OCI-LY3 (cell line): Measurements from ENCODE around the gene PML.

ENCODE experiments used
- H2AFZ ChIP-seq: fragments of 200-600, 300-600 bp; shearing (Covaris generic); 2 replicates; pipeline ENCODE4 v1.6.0; 2014; ENCODE audit warnings: antibody characterized with exemption, low read depth, low read length
- H3K27ac ChIP-seq: fragments of 200-600, 300-600 bp; sonication (generic); 2 replicates; pipeline ENCODE4 v1.5.1; 2014; ENCODE audit warnings: mild to moderate bottlenecking, low read length, moderate library complexity, mixed read lengths
- H3K27me3 ChIP-seq: fragments of 200-600, 300-600 bp; sonication (generic); 2 replicates; pipeline ENCODE4 v1.6.1; 2014; ENCODE audit warnings: low read depth, low read length, mixed read lengths
- H3K36me3 ChIP-seq: fragments of 200-600, 300-600 bp; sonication (generic); replicated peaks from 2 replicates; pipeline ENCODE3; 2014; ENCODE audit warnings: low read depth, low read length, mixed read lengths
- H3K4me1 ChIP-seq: fragments of 300-600, 200-600 bp; sonication (generic); 2 replicates; pipeline ENCODE4 v1.6.1; 2014; ENCODE audit warnings: low read length, mixed read lengths
- H3K4me2 ChIP-seq: fragments of 200-600, 300-600 bp; sonication (generic); 2 replicates; pipeline ENCODE4 v1.6.1; 2014; ENCODE audit warnings: low read length, mixed read lengths
- H3K4me3 ChIP-seq: fragments of 300-600, 200-600 bp; sonication (generic); 2 replicates; pipeline ENCODE4 v1.5.1; 2014; ENCODE audit warnings: antibody characterized with exemption, mild to moderate bottlenecking, low read length, moderate library complexity
- H3K79me2 ChIP-seq: fragments of 300-600, 200-600 bp; shearing (Covaris generic); 2 replicates; pipeline ENCODE4 v1.6.1; 2014; ENCODE audit warnings: mild to moderate bottlenecking, low read length, mixed read lengths
- H3K9ac ChIP-seq: fragments of 300-600, 200-600 bp; shearing (Covaris generic); 2 replicates; pipeline ENCODE4 v1.6.0; 2014; ENCODE audit warnings: mild to moderate bottlenecking, low read length, moderate library complexity
- H3K9me3 ChIP-seq: fragments of 200-600, 300-600 bp; shearing (Covaris generic); 2 replicates; pipeline ENCODE4 v1.6.1; 2014; ENCODE audit warnings: low read length, mixed read lengths; ENCODE audit not compliant: insufficient read depth
- H4K20me1 ChIP-seq: fragments of 200-600, 300-600 bp; sonication (generic); 2 replicates; pipeline ENCODE4 v1.6.1; 2016; ENCODE audit warnings: low read length, mixed read lengths; ENCODE audit not compliant: insufficient read depth
- CTCF ChIP-seq: fragments of 200-600, 300-600 bp; sonication (generic); IDR thresholded peaks from 2 replicates; pipeline ENCODE4 v1.5.1; 2014; ENCODE audit warnings: antibody characterized with exemption, low read length, low read depth
- EZH2phosphoT487 ChIP-seq: fragments of 200-600 bp; shearing (Covaris generic); IDR thresholded peaks from 2 replicates; pipeline ENCODE4 v1.6.1; 2018; ENCODE audit warnings: antibody characterized with exemption, mixed run types, low read depth

PML gene

GRCh38 chr15:74032046-74032445 is 37.5 kb downstream of the PML start:
- Histone ChIP-seq H3K27ac (no peak overlapping the region), H3K79me2 (no peaks in the 10 kb centered on the region), H3K4me2 (no peak overlapping the region), H3K27me3 (no peaks in the 10 kb centered on the region), H3K9me3 (no peaks in the 10 kb centered on the region), H3K9ac (no peak overlapping the region), H3K36me3 (peaks cover 56% of the 10 kb centered on the region), H3K4me3 (no peak overlapping the region), H2AFZ (no peak overlapping the region), H3K4me1 (no peaks in the 10 kb centered on the region), H4K20me1 (peaks cover 12% of the 10 kb centered on the region; the same call in 1 of the 2 replicates)
- no peak for TF ChIP-seq CTCF
- TF ChIP-seq EZH2phosphoT487: no peak

GRCh38 chr15:74032606-74033561 is 38.4 kb downstream of the PML start:
- Histone ChIP-seq H3K79me2 (no peaks in the 10 kb centered on the region), H3K27me3 (no peaks in the 10 kb centered on the region), H3K27ac (no peak overlapping the region), H3K9me3 (no peaks in the 10 kb centered on the region), H3K4me1 (no peaks in the 10 kb centered on the region), H3K9ac (no peak overlapping the region), H3K4me2 (no peak overlapping the region), H3K36me3 (peaks cover 59% of the 10 kb centered on the region), H4K20me1 (peaks cover 12% of the 10 kb centered on the region; the same call in 1 of the 2 replicates), H2AFZ (no peak overlapping the region), H3K4me3 (no peak overlapping the region)
- no peak for TF ChIP-seq CTCF

- Histone ChIP-seq H3K27me3 (no peaks in the 10 kb centered on the region), H3K4me3 (no peak overlapping the region), H3K27ac (no peak overlapping the region), H3K79me2 (no peaks in the 10 kb centered on the region), H3K36me3 (peaks cover 57% of the 10 kb centered on the region), H3K9ac (no peak overlapping the region), H4K20me1 (peaks cover 8% of the 10 kb centered on the region; the same call in 1 of the 2 replicates), H2AFZ (no peak overlapping the region), H3K4me1 (no peaks in the 10 kb centered on the region), H3K4me2 (no peak overlapping the region), H3K9me3 (no peaks in the 10 kb centered on the region)
- TF ChIP-seq EZH2phosphoT487: no peak
- no peak for TF ChIP-seq CTCF
Measured at GRCh38 chr15:74034206-74034755, 39.8 kb downstream of the PML start.
